ENCODE results near the gene RGS12. TPM values are rescaled to one million over a fixed set of nuclear protein-coding genes. Genes with fewer than 3 reads are reported as not detected.

Gene RGS12
- polyA plus RNA-seq, 3 donors: 6.9 to 16.6 (median 16.3) TPM

- H3K27ac ChIP-seq (ENCODE audit: low read depth, low read length): no peak overlapping the region
- WGBS, 3 donors: 93 to 94% (median 93%) methylated on average over 11 of the region's 11 CpGs
Observed at GRCh38 chr4:3251691-3252479, 40.9 kb upstream of the RGS12 start.

GRCh38 chr4:3252480-3252828 is 40.4 kb upstream of the RGS12 start:
- H3K27ac ChIP-seq (ENCODE audit: low read depth, low read length): no peak overlapping the region
- 89 to 93% (median 90%) methylated on average over 3 of the region's 3 CpGs for WGBS, 3 donors

- H3K27ac ChIP-seq (ENCODE audit: low read depth, low read length): no peak overlapping the region
- 83 to 91% (median 91%) methylated on average over 37 to 38 of the region's 38 CpGs for WGBS, 3 donors
Observed at GRCh38 chr4:3252831-3253641, 39.8 kb upstream of the RGS12 start.

GRCh38 chr4:3253808-3254207 is 39.0 kb upstream of the RGS12 start:
- H3K27ac ChIP-seq (ENCODE audit: low read depth, low read length): no peak overlapping the region
- 84 to 99% (median 91%) methylated on average over 13 of the region's 13 CpGs for WGBS, 3 donors

GRCh38 chr4:3254302-3255131 is 38.3 kb upstream of the RGS12 start:
- WGBS, 3 donors: 91 to 93% (median 93%) methylated on average over 14 of the region's 14 CpGs
- H3K27ac ChIP-seq (ENCODE audit: low read depth, low read length): no peak overlapping the region

GRCh38 chr4:3255611-3256186 is 37.1 kb upstream of the RGS12 start:
- WGBS, 3 donors: 93 to 97% (median 95%) methylated on average over 33 to 36 of the region's 36 CpGs
- H3K27ac ChIP-seq (ENCODE audit: low read depth, low read length): no peak overlapping the region

- WGBS, 3 donors: 85 to 93% (median 87%) methylated on average over 21 of the region's 21 CpGs
- H3K27ac ChIP-seq (ENCODE audit: low read depth, low read length): no peak overlapping the region
Observed at GRCh38 chr4:3256230-3257102, 36.4 kb upstream of the RGS12 start.

- 91 to 93% (median 92%) methylated on average over 9 of the region's 9 CpGs for WGBS, 3 donors
- H3K27ac ChIP-seq (ENCODE audit: low read depth, low read length): no peak overlapping the region
Observed at GRCh38 chr4:3257103-3257555, 35.7 kb upstream of the RGS12 start.

- H3K27ac ChIP-seq (ENCODE audit: low read depth, low read length): no peak overlapping the region
- WGBS, 3 donors: 86 to 93% (median 89%) methylated on average over 29 of the region's 29 CpGs
Observed at GRCh38 chr4:3257556-3258482, 35.0 kb upstream of the RGS12 start.

- H3K27ac ChIP-seq (ENCODE audit: low read depth, low read length): no peak overlapping the region
- WGBS, 3 donors: 86 to 93% (median 92%) methylated on average over 35 of the region's 35 CpGs
Observed at GRCh38 chr4:3261411-3262207, 31.2 kb upstream of the RGS12 start.

GRCh38 chr4:3262208-3263052 is 30.4 kb upstream of the RGS12 start:
- 84 to 91% (median 88%) methylated on average over 23 of the region's 23 CpGs for WGBS, 3 donors
- no peak overlapping the region for H3K27ac ChIP-seq (ENCODE audit: low read depth, low read length)

- H3K27ac ChIP-seq (ENCODE audit: low read depth, low read length): no peak overlapping the region
- 81 to 86% (median 84%) methylated on average over 28 of the region's 28 CpGs for WGBS, 3 donors
Observed at GRCh38 chr4:3263053-3263875, 29.6 kb upstream of the RGS12 start.

- WGBS, 3 donors: 53 to 85% (median 72%) methylated on average over 6 of the region's 6 CpGs
- no peak overlapping the region for H3K27ac ChIP-seq (ENCODE audit: low read depth, low read length)
Observed at GRCh38 chr4:3263876-3264193, 29.0 kb upstream of the RGS12 start.

GRCh38 chr4:3266076-3266475 is 26.7 kb upstream of the RGS12 start:
- WGBS, 3 donors: 95 to 97% (median 96%) methylated on average over 17 of the region's 17 CpGs
- no peak overlapping the region for H3K27ac ChIP-seq (ENCODE audit: low read depth, low read length)

All from adipose tissue (tissue), 3 donors.